GM23338 (cell line): Measurements from ENCODE around the gene RPN2. TPM values are rescaled to one million over a fixed set of nuclear protein-coding genes. Genes with fewer than 3 reads are reported as not detected.

Source experiments
- ATAC-seq: fragments of 200-7000 bp; cut with Tn5 transposase; 3 replicates; pipeline ENCODE4 v1.9.1; 2020
- DNase-seq: peaks from one replicate; pipeline ENCODE4 v3.0.0-alpha.2; 2015; ENCODE audit warnings: low spot score
- H2AFZ ChIP-seq: fragments of 200-600 bp; sonication (generic); 2 replicates; pipeline ENCODE4 v1.8.0; 2016; ENCODE audit warnings: antibody characterized with exemption, mild to moderate bottlenecking, moderate library complexity
- H3F3A ChIP-seq: fragments of 200-600 bp; sonication (generic); replicated peaks from 2 replicates; pipeline ENCODE4 v1.8.0; 2017; ENCODE audit warnings: antibody characterized with exemption, mixed run types, low read depth
- H3K27ac ChIP-seq: fragments of 200-600 bp; sonication (generic); 2 replicates; pipeline ENCODE4 v1.6.1; 2016; ENCODE audit warnings: low read depth
- H3K27me3 ChIP-seq: fragments of 200-600 bp; sonication (generic); 2 replicates; pipeline ENCODE4 v1.8.0; 2016; ENCODE audit warnings: mild to moderate bottlenecking, mixed run types, moderate library complexity; ENCODE audit not compliant: insufficient read depth
- H3K36me3 ChIP-seq: fragments of 200-600 bp; sonication (generic); 2 replicates; pipeline ENCODE4 v1.8.0; 2016; ENCODE audit warnings: mild to moderate bottlenecking; ENCODE audit not compliant: insufficient read depth
- H3K4me1 ChIP-seq: fragments of 200-600 bp; sonication (generic); 2 replicates; pipeline ENCODE4 v1.8.0; 2016; ENCODE audit warnings: mild to moderate bottlenecking, moderate library complexity; ENCODE audit not compliant: insufficient read depth
- H3K4me2 ChIP-seq: fragments of 200-600 bp; sonication (generic); 2 replicates; pipeline ENCODE4 v1.7.1; 2017; ENCODE audit warnings: mixed run types
- H3K4me3 ChIP-seq: fragments of 200-600 bp; sonication (generic); 2 replicates; pipeline ENCODE4 v1.6.1; 2016; ENCODE audit warnings: mixed run types
- H3K79me2 ChIP-seq: fragments of 200-600 bp; sonication (generic); replicated peaks from 2 replicates; pipeline ENCODE4 v1.8.0; 2017; ENCODE audit warnings: mild to moderate bottlenecking; ENCODE audit not compliant: insufficient read depth
- H3K9me2 ChIP-seq: fragments of 200-600 bp; sonication (generic); 2 replicates; pipeline ENCODE4 v1.8.0; 2017; ENCODE audit not compliant: insufficient read depth
- H4K20me1 ChIP-seq: fragments of 200-600 bp; sonication (generic); replicated peaks from 2 replicates; pipeline ENCODE4 v1.8.0; 2017; ENCODE audit warnings: mild to moderate bottlenecking; ENCODE audit not compliant: insufficient read depth
- H3K27ac Mint-ChIP-seq: 2 replicates; pipeline ENCODE4 v1.8.0; 2020; ENCODE audit warnings: inconsistent platforms, mild to moderate bottlenecking, moderate library complexity, mixed read lengths
- H3K27me3 Mint-ChIP-seq: 3 replicates; pipeline ENCODE4 v1.8.0; 2022; ENCODE audit warnings: low read depth, mild to moderate bottlenecking, moderate library complexity, mixed read lengths, inconsistent platforms; ENCODE audit not compliant: insufficient read depth, poor library complexity
- H3K36me3 Mint-ChIP-seq: 3 replicates; pipeline ENCODE4 v1.8.0; 2021; ENCODE audit warnings: low read depth, mild to moderate bottlenecking, inconsistent platforms, moderate library complexity, mixed read lengths
- H3K4me1 Mint-ChIP-seq: 3 replicates; pipeline ENCODE4 v1.8.0; 2020; ENCODE audit warnings: mild to moderate bottlenecking, inconsistent platforms, mixed read lengths
- H3K4me3 Mint-ChIP-seq: 3 replicates; pipeline ENCODE4 v1.8.0; 2021; ENCODE audit warnings: moderate library complexity, mild to moderate bottlenecking, inconsistent platforms, mixed read lengths
- H3K9me3 Mint-ChIP-seq: 3 replicates; pipeline ENCODE4 v1.8.0; 2020; ENCODE audit warnings: moderate library complexity, mild to moderate bottlenecking, inconsistent platforms, mixed read lengths
- CREB1 ChIP-seq: fragments of 250-450 bp; sonication (Bioruptor Pico); IDR thresholded peaks from 2 replicates; pipeline ENCODE4 v1.5.0; 2020; ENCODE audit warnings: low read depth, mild to moderate bottlenecking, moderate library complexity
- EZH2 ChIP-seq: fragments of 200-600 bp; sonication (generic); IDR thresholded peaks from one replicate; pipeline ENCODE4 v1.8.0; 2017; ENCODE audit warnings: antibody characterized with exemption, mild to moderate bottlenecking, low read depth; ENCODE audit not compliant: unreplicated experiment
- EZH2phosphoT487 ChIP-seq: fragments of 200-600 bp; sonication (generic); IDR thresholded peaks from one replicate; pipeline ENCODE4 v1.8.1; 2018; ENCODE audit warnings: antibody characterized with exemption; ENCODE audit not compliant: unreplicated experiment
- JUNB ChIP-seq: IDR thresholded peaks from one replicate; pipeline ENCODE4 v1.6.1; 2016; ENCODE audit warnings: antibody characterized with exemption; ENCODE audit not compliant: unreplicated experiment
- NANOG ChIP-seq: IDR thresholded peaks from 2 replicates; pipeline ENCODE4 v1.6.1; 2016; ENCODE audit warnings: antibody characterized with exemption, borderline replicate concordance
- POLR2AphosphoS5 ChIP-seq: IDR thresholded peaks from 2 replicates; pipeline ENCODE4 v1.6.1; 2016; ENCODE audit warnings: antibody characterized with exemption, low read depth
- STAT1 ChIP-seq: IDR thresholded peaks from one replicate; pipeline ENCODE4 v1.6.1; 2016; ENCODE audit warnings: antibody characterized with exemption; ENCODE audit not compliant: unreplicated experiment
- ZNF114 ChIP-seq: fragments of 250-450 bp; sonication (Bioruptor Pico); IDR thresholded peaks from 2 replicates; pipeline ENCODE4 v1.5.0; 2020; ENCODE audit warnings: mild to moderate bottlenecking, moderate library complexity
- ZNF331 ChIP-seq: fragments of 250-450 bp; sonication (Bioruptor Pico); IDR thresholded peaks from 2 replicates; pipeline ENCODE4 v1.5.0; 2020; ENCODE audit warnings: low read depth, mild to moderate bottlenecking, moderate library complexity
- polyA plus RNA-seq: library from polyadenylated mRNA; unstranded; fragments of >200 nt; fragmentation: Nextera tagmentation; extraction: Ambion mirVana; gene quantifications from 2 replicates; pipeline ENCODE4 v1.2.1, GENCODE V29; 2016
- total RNA-seq: library from RNA; depleted of rRNA; stranded (reverse); fragments of >200 nt; shearing (Covaris generic); gene quantifications from 2 replicates; pipeline ENCODE4 v1.2.3, GENCODE V29; 2014
- TF ChIP-seq, protein P1 (sequence below): IDR thresholded peaks from 2 replicates; pipeline ENCODE4 v1.6.1; 2016; ENCODE audit warnings: antibody characterized with exemption
- TF ChIP-seq, protein P2 (sequence below): fragments of 250-450 bp; sonication (Bioruptor Pico); IDR thresholded peaks from 2 replicates; pipeline ENCODE4 v1.5.0; 2020; ENCODE audit warnings: mild to moderate bottlenecking, moderate library complexity
- TF ChIP-seq, protein P3 (sequence below): IDR thresholded peaks from one replicate; pipeline ENCODE4 v1.6.1; 2018; ENCODE audit warnings: antibody characterized with exemption; ENCODE audit not compliant: unreplicated experiment
- TF ChIP-seq, protein P4 (sequence below), 2 experiments: fragments of 200-600 bp in 1 of 2; sonication (generic) in 1 of 2; conservative IDR thresholded peaks; 2 replicates each; pipeline versions ENCODE4 v1.5.1 to v1.6.1; 2016 to 2017; ENCODE audit warnings: antibody characterized with exemption in 2 of 2, low read depth in 2 of 2, mild to moderate bottlenecking in 2 of 2, moderate library complexity in 1 of 2

Gene RPN2
- total and polyA plus RNA-seq, 2 experiments from 2014 or later, result 244 to 302 TPM

DNA sequence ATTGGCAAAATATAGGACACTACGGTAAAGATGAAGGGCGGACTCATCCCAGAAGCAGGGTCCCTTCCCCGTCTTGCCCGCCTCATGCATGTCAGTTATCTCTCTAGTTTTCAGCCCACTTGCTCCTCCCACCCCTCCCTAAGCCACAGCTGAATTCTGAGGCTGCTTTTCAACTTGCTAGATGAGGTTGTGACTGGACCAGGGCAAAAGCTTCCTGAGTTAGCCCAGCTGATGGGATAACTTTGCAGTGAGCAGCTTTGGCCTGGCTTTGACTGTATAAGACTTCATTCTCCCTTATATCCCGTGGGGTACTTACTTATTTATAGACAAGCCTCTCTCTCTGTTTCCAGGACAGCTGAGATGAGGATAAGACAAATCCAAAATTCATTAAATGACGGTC is 59.3 kb downstream of the RPN2 start:
- H3K27me3 Mint-ChIP-seq, result no peaks in the 10 kb centered on the region
- ATAC-seq (no peak), DNase-seq (no peak)
- H3K4me1 Mint-ChIP-seq, result peaks cover 1% of the 10 kb centered on the region; the same call in 2 of the 3 replicates
- Histone ChIP-seq H3K9me2 (no peaks in the 10 kb centered on the region), H3K79me2 (no peaks in the 10 kb centered on the region), H4K20me1 (peaks cover 7% of the 10 kb centered on the region), H3K27ac (no peak overlapping the region), H3F3A (peaks cover 8% of the 10 kb centered on the region), H3K4me1 (no peaks in the 10 kb centered on the region), H3K4me3 (no peak overlapping the region), H2AFZ (no peak overlapping the region), H3K36me3 (peaks cover 71% of the 10 kb centered on the region), H3K4me2 (no peak overlapping the region), H3K27me3 (no peaks in the 10 kb centered on the region)
- no peak for TF ChIP-seq JUNB
- TF ChIP-seq EZH2phosphoT487, result no peak
- TF ChIP-seq EZH2, result no peak
- TF ChIP-seq CREB1 (CRISPR knock-in tag), result no peak
- TF ChIP-seq, protein P1, sequence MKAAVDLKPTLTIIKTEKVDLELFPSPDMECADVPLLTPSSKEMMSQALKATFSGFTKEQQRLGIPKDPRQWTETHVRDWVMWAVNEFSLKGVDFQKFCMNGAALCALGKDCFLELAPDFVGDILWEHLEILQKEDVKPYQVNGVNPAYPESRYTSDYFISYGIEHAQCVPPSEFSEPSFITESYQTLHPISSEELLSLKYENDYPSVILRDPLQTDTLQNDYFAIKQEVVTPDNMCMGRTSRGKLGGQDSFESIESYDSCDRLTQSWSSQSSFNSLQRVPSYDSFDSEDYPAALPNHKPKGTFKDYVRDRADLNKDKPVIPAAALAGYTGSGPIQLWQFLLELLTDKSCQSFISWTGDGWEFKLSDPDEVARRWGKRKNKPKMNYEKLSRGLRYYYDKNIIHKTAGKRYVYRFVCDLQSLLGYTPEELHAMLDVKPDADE, result no peak
- TF ChIP-seq, protein P2, sequence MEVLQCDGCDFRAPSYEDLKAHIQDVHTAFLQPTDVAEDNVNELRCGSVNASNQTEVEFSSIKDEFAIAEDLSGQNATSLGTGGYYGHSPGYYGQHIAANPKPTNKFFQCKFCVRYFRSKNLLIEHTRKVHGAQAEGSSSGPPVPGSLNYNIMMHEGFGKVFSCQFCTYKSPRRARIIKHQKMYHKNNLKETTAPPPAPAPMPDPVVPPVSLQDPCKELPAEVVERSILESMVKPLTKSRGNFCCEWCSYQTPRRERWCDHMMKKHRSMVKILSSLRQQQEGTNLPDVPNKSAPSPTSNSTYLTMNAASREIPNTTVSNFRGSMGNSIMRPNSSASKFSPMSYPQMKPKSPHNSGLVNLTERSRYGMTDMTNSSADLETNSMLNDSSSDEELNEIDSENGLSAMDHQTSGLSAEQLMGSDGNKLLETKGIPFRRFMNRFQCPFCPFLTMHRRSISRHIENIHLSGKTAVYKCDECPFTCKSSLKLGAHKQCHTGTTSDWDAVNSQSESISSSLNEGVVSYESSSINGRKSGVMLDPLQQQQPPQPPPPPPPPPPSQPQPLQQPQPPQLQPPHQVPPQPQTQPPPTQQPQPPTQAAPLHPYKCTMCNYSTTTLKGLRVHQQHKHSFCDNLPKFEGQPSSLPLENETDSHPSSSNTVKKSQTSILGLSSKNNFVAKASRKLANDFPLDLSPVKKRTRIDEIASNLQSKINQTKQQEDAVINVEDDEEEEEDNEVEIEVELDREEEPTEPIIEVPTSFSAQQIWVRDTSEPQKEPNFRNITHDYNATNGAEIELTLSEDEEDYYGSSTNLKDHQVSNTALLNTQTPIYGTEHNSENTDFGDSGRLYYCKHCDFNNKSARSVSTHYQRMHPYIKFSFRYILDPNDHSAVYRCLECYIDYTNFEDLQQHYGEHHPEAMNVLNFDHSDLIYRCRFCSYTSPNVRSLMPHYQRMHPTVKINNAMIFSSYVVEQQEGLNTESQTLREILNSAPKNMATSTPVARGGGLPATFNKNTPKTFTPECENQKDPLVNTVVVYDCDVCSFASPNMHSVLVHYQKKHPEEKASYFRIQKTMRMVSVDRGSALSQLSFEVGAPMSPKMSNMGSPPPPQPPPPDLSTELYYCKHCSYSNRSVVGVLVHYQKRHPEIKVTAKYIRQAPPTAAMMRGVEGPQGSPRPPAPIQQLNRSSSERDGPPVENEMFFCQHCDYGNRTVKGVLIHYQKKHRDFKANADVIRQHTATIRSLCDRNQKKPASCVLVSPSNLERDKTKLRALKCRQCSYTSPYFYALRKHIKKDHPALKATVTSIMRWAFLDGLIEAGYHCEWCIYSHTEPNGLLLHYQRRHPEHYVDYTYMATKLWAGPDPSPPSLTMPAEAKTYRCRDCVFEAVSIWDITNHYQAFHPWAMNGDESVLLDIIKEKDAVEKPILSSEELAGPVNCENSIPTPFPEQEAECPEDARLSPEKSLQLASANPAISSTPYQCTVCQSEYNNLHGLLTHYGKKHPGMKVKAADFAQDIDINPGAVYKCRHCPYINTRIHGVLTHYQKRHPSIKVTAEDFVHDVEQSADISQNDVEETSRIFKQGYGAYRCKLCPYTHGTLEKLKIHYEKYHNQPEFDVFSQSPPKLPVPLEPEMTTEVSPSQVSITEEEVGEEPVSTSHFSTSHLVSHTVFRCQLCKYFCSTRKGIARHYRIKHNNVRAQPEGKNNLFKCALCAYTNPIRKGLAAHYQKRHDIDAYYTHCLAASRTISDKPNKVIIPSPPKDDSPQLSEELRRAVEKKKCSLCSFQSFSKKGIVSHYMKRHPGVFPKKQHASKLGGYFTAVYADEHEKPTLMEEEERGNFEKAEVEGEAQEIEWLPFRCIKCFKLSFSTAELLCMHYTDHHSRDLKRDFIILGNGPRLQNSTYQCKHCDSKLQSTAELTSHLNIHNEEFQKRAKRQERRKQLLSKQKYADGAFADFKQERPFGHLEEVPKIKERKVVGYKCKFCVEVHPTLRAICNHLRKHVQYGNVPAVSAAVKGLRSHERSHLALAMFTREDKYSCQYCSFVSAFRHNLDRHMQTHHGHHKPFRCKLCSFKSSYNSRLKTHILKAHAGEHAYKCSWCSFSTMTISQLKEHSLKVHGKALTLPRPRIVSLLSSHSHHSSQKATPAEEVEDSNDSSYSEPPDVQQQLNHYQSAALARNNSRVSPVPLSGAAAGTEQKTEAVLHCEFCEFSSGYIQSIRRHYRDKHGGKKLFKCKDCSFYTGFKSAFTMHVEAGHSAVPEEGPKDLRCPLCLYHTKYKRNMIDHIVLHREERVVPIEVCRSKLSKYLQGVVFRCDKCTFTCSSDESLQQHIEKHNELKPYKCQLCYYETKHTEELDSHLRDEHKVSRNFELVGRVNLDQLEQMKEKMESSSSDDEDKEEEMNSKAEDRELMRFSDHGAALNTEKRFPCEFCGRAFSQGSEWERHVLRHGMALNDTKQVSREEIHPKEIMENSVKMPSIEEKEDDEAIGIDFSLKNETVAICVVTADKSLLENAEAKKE (CRISPR knock-in tag), result no peak
- TF ChIP-seq STAT1, result no peak
- no peak for TF ChIP-seq ZNF331 (CRISPR knock-in tag)
- TF ChIP-seq, protein P3, sequence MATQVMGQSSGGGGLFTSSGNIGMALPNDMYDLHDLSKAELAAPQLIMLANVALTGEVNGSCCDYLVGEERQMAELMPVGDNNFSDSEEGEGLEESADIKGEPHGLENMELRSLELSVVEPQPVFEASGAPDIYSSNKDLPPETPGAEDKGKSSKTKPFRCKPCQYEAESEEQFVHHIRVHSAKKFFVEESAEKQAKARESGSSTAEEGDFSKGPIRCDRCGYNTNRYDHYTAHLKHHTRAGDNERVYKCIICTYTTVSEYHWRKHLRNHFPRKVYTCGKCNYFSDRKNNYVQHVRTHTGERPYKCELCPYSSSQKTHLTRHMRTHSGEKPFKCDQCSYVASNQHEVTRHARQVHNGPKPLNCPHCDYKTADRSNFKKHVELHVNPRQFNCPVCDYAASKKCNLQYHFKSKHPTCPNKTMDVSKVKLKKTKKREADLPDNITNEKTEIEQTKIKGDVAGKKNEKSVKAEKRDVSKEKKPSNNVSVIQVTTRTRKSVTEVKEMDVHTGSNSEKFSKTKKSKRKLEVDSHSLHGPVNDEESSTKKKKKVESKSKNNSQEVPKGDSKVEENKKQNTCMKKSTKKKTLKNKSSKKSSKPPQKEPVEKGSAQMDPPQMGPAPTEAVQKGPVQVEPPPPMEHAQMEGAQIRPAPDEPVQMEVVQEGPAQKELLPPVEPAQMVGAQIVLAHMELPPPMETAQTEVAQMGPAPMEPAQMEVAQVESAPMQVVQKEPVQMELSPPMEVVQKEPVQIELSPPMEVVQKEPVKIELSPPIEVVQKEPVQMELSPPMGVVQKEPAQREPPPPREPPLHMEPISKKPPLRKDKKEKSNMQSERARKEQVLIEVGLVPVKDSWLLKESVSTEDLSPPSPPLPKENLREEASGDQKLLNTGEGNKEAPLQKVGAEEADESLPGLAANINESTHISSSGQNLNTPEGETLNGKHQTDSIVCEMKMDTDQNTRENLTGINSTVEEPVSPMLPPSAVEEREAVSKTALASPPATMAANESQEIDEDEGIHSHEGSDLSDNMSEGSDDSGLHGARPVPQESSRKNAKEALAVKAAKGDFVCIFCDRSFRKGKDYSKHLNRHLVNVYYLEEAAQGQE, result no peak
- no peak for TF ChIP-seq POLR2AphosphoS5
- TF ChIP-seq, protein P4, sequence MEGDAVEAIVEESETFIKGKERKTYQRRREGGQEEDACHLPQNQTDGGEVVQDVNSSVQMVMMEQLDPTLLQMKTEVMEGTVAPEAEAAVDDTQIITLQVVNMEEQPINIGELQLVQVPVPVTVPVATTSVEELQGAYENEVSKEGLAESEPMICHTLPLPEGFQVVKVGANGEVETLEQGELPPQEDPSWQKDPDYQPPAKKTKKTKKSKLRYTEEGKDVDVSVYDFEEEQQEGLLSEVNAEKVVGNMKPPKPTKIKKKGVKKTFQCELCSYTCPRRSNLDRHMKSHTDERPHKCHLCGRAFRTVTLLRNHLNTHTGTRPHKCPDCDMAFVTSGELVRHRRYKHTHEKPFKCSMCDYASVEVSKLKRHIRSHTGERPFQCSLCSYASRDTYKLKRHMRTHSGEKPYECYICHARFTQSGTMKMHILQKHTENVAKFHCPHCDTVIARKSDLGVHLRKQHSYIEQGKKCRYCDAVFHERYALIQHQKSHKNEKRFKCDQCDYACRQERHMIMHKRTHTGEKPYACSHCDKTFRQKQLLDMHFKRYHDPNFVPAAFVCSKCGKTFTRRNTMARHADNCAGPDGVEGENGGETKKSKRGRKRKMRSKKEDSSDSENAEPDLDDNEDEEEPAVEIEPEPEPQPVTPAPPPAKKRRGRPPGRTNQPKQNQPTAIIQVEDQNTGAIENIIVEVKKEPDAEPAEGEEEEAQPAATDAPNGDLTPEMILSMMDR (conservative IDR thresholded peaks at IDR 0.05; ENCODE audit: low read depth in 2 of 2), result no peak
- TF ChIP-seq ZNF114, result no peak
- no peak for TF ChIP-seq NANOG
- H3K4me3 Mint-ChIP-seq, result no peak overlapping the region
- H3K9me3 Mint-ChIP-seq, result no peaks in the 10 kb centered on the region
- H3K36me3 Mint-ChIP-seq, result peaks cover 93% of the 10 kb centered on the region
- peak overlapping the region; percentile 17; the same call in 1 of the 2 replicates for H3K27ac Mint-ChIP-seq
